ENCODE measurements around the gene ALG12. TPM values are rescaled to one million over a fixed set of nuclear protein-coding genes. Genes with fewer than 3 reads are reported as not detected.

Gene ALG12
- total RNA-seq, 2 donors from 2014 or later = 17.4 to 30.1 TPM

DNA sequence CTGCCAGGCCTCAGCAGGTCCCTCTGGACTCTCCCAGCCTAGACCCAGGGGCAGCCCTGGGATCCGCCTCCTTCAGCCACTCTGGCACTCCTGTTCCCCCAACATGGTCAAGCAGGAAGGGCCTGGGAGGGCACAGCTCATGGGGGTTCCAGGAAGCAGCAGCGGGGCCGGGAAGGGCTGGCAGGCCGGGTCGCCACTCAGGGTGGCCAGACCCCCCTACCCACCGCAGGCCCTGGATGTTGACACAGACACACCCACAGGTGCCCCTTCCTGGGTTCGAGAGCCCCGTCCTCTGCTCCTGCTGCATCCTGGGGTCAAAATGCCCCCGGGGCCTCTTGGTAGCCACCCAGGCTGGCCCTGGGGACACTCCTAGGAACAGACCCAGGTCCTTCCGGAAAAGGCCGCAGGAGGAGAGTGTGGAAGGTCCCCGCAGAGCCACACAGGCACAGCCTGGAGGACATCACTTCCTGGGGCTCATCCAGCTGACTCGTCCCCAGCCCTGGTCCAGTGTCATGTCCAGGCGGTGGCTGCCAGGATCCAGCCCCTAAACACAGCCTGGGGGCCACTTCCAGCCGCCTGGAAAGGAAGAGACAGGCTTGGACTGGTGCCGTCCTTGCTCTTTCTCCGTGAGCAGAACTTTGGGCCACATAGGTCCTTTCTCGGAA lies 35.6 kb upstream of the ALG12 start:
- Histone ChIP-seq H3K9me3 (no peaks in the 10 kb centered on the region), H3K27ac (peak overlapping the region in 1 of 2 donors; percentile 35)

DNA sequence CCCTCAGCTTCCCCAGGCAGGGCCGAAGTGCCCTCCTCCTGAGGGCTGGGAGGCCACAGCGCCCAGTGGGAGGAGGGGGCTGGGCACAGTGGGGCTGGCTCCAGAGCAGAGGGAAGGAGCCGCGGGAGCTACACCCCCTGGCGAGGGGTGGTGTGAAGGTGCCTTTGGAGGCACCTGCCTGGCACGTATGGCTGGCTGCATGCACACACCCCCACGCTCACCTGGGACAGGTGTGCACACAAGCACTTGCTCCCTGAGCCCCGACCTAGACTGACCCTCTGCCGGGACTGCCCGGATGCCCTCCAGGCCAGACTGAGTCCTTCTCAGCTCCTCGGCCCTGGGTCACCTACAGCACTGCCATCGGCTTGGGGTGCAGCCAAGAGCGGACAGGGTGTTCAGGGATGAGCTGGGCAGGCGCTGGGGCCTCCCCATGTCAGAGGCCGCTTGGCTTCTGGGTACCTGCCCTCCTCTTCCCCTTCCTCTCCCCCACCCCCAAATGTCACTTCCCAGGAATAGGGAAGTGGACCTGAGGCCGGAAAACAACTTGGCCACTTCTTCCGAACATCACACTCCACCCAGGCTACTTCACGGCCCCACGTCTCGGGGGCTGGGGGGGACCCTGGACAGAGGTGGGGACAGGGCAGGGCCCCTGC lies 34.9 kb upstream of the ALG12 start:
- no peaks in the 10 kb centered on the region for H3K27me3 ChIP-seq (replicated peaks; ENCODE audit: insufficient read depth)
- no peaks in the 10 kb centered on the region for H3K9me3 ChIP-seq
- peak overlapping the region in 1 of 2 donors; percentile 35 for H3K27ac ChIP-seq
- TF ChIP-seq, protein P1, sequence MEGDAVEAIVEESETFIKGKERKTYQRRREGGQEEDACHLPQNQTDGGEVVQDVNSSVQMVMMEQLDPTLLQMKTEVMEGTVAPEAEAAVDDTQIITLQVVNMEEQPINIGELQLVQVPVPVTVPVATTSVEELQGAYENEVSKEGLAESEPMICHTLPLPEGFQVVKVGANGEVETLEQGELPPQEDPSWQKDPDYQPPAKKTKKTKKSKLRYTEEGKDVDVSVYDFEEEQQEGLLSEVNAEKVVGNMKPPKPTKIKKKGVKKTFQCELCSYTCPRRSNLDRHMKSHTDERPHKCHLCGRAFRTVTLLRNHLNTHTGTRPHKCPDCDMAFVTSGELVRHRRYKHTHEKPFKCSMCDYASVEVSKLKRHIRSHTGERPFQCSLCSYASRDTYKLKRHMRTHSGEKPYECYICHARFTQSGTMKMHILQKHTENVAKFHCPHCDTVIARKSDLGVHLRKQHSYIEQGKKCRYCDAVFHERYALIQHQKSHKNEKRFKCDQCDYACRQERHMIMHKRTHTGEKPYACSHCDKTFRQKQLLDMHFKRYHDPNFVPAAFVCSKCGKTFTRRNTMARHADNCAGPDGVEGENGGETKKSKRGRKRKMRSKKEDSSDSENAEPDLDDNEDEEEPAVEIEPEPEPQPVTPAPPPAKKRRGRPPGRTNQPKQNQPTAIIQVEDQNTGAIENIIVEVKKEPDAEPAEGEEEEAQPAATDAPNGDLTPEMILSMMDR (IDR thresholded peaks at IDR 0.05) = no peak
- peaks cover 12 to 27% of the 10 kb centered on the region in 2 donors for H3K4me1 ChIP-seq (ENCODE audit: control insufficient read depth in 1 of 2, low read depth in 2 of 2)
- no peaks in the 10 kb centered on the region for H3K36me3 ChIP-seq
- no peak for DNase-seq (ENCODE audit: low spot score)
- no peak for ATAC-seq (ENCODE audit: insufficient number of reproducible peaks, low FRiP score, low read depth)
- no peak overlapping the region for H3K4me3 ChIP-seq

More for the DNA sequence above, 35.6 kb upstream of the ALG12 start:
- DNase-seq (ENCODE audit: low spot score) (no peak), ATAC-seq (ENCODE audit: insufficient number of reproducible peaks, low FRiP score, low read depth) (no peak)
- TF ChIP-seq, protein P1 (IDR thresholded peaks at IDR 0.05) = no peak
- Histone ChIP-seq H3K36me3 (no peaks in the 10 kb centered on the region), H3K4me3 (no peak overlapping the region), H3K4me1 (ENCODE audit: control insufficient read depth in 1 of 2, low read depth in 2 of 2) (peaks cover 12 to 27% of the 10 kb centered on the region in 2 donors), H3K27me3 (replicated peaks; ENCODE audit: insufficient read depth) (no peaks in the 10 kb centered on the region)

DNA sequence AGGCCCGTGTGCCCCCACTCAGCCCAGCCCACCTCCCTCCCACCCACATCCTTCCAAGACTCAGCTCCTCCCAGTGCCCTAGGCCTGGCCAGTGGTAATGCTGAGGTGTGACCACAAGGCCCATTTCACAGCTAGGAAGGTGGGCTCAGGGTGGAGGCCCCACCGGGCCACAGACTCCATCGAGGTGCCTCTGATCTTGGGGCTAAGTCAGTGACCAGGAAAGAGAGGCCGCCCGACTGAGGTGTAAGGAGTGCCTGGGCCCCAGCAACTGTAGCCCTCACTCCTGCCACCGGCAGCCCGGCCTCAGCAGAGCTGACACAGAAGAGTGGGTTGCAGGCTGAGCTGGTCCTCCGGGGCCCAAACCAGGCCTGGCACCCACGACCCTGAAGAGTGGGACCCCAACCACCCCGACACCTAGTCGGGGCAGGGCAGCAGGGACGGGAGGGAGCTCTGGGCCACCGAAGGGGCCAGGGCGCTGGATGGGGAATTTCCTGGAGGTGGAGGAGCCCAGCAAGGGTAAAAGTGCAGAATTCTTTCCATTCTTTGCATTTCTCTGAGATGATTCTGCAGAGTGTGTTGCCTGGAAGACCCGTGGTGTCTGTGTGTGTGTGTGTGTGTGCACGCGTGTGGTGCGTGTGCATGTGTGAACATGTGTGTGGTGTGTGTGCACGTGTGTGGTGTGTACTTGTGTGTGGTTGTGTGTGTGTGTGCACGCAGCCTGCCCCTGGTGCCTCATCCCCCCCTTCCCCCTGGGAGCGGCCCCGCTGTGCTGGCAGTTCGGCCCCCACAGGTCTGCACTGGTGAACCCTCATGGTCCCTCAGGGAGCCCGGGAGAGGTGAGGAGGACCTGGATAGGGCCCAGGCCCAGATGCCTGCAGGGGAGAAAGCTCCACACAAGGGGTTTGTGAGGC lies 34.0 kb upstream of the ALG12 start:
- Histone ChIP-seq H3K9me3 (no peaks in the 10 kb centered on the region), H3K4me3 (no peak overlapping the region), H3K36me3 (no peaks in the 10 kb centered on the region), H3K27me3 (replicated peaks; ENCODE audit: insufficient read depth) (no peaks in the 10 kb centered on the region), H3K27ac (peak overlapping the region in 1 of 2 donors; percentile 34), H3K4me1 (ENCODE audit: control insufficient read depth in 1 of 2, low read depth in 2 of 2) (peaks cover 12 to 27% of the 10 kb centered on the region in 2 donors)
- ATAC-seq (ENCODE audit: insufficient number of reproducible peaks, low FRiP score, low read depth) = no peak
- DNase-seq (ENCODE audit: low spot score) = no peak
- TF ChIP-seq, protein P1 (IDR thresholded peaks at IDR 0.05) = no peak

DNA sequence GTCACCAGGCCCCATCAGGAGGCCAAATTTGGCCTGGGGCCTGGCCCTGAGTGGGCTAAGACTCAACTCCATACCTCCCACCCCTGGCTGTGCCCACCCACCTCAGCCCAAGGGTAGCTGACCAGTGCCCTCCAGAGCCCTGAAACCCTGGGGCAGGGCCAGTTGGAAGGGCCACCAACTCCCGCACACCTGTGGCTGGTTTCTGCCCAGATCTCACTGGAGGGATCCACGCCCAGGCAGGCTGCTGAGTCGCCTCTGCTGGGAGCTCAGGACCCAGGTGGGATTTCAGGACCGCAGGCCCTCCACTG lies 33.4 kb upstream of the ALG12 start:
- no peaks in the 10 kb centered on the region for H3K9me3 ChIP-seq
- peaks cover 12 to 27% of the 10 kb centered on the region in 2 donors for H3K4me1 ChIP-seq (ENCODE audit: control insufficient read depth in 1 of 2, low read depth in 2 of 2)
- no peak for DNase-seq (ENCODE audit: low spot score)
- no peaks in the 10 kb centered on the region for H3K27me3 ChIP-seq (replicated peaks; ENCODE audit: insufficient read depth)
- H3K36me3 ChIP-seq = no peaks in the 10 kb centered on the region
- H3K27ac ChIP-seq = peak overlapping the region in 1 of 2 donors; percentile 34
- no peak overlapping the region for H3K4me3 ChIP-seq
- no peak for ATAC-seq (ENCODE audit: insufficient number of reproducible peaks, low FRiP score, low read depth)
- TF ChIP-seq, protein P1 (IDR thresholded peaks at IDR 0.05) = no peak
